ENCODE results near the gene TRANK1. TPM values are rescaled to one million over a fixed set of nuclear protein-coding genes. Genes with fewer than 3 reads are reported as not detected.
A peak's percentile ranks its signal among the peaks of the same experiment; 100 is the strongest.

TRANK1 gene
- total and polyA plus RNA-seq, 2 donors: 6.8 to 19.0 TPM

DNA sequence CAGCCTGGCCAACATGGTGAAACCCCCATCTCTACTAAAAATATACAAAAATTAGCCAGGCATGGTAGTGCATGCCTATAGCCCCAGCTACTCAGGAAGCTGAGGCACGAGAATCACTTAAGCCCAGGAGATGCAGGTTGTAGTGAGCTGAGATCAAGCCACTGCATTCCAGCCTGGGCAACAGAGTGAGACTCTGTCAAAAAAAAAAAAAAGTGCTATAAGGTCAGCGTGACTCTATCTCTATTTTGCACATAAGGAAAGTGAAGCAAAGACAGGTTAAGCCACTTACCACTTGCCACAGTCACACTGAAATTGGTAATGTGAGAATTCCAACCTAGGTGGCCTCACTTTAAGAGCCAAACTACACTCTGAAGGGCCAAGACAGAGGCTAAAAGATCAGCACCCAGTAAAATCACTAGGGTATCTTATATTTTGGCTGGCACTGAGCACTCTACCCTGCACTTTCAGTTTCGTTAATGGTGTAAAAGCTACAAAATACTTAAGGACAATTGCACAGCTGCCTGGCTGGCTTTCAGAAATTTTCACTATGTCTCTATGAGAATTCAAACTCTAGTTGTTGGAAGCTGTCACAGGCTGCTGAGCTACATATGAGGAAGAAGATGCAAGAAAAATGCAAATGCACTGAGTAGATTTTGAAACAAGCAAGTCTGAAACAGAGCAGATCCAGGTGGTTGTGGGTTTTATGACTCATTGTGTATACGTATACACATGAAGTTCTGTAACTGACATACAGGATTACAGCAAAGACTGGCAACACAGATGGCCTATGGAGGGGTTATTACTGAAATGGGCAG, 32.7 kb downstream of the TRANK1 start:
- Histone ChIP-seq H3K27ac (ENCODE audit: low read depth in 1 of 2, low read length in 1 of 2) (peak overlapping the region; percentile 93 to 97), H3K4me3 (ENCODE audit: low read length in 2 of 2) (peak overlapping the region in 1 of 2 donors; percentile 19)
- peak in 7 of 9 donors; percentile 62 to 91 (median 74) for DNase-seq (ENCODE audit: low read depth in 6 of 9, low spot score in 9 of 9)

GRCh38 chr3:36909666-36910065, 35.2 kb downstream of the TRANK1 start:
- no peak for DNase-seq (ENCODE audit: low read depth in 6 of 9, low spot score in 9 of 9)
- Histone ChIP-seq H3K27ac (ENCODE audit: low read depth in 1 of 2, low read length in 1 of 2) (no peak overlapping the region), H3K4me3 (ENCODE audit: low read length in 2 of 2) (no peak overlapping the region), H3K36me3 (ENCODE audit: control insufficient read depth in 2 of 2, insufficient read depth in 2 of 2, low read length in 1 of 2) (peaks cover 2 to 7% of the 10 kb centered on the region in 2 donors), H3K27me3 (ENCODE audit: control insufficient read depth in 2 of 2, insufficient read depth in 1 of 2, low read length in 1 of 2) (no peaks in the 10 kb centered on the region), H3K9me3 (ENCODE audit: control insufficient read depth in 2 of 2, insufficient read depth in 1 of 2, low read length in 1 of 2) (no peaks in the 10 kb centered on the region), H3K4me1 (ENCODE audit: control insufficient read depth in 2 of 2, insufficient read depth in 2 of 2, low read length in 2 of 2) (peaks cover 36 to 61% of the 10 kb centered on the region in 2 donors)
- 98% methylated on average over 1 of the region's 1 CpG for WGBS

More for the DNA sequence above, 32.7 kb downstream of the TRANK1 start:
- peaks cover 21 to 41% of the 10 kb centered on the region in 2 donors for H3K4me1 ChIP-seq (ENCODE audit: control insufficient read depth in 2 of 2, insufficient read depth in 2 of 2, low read length in 2 of 2)
- H3K27me3 ChIP-seq (ENCODE audit: control insufficient read depth in 2 of 2, insufficient read depth in 1 of 2, low read length in 1 of 2): no peaks in the 10 kb centered on the region
- H3K9me3 ChIP-seq (ENCODE audit: control insufficient read depth in 2 of 2, insufficient read depth in 1 of 2, low read length in 1 of 2): no peaks in the 10 kb centered on the region
- WGBS: 22% methylated on average over 4 of the region's 4 CpGs
- H3K36me3 ChIP-seq (ENCODE audit: control insufficient read depth in 2 of 2, insufficient read depth in 2 of 2, low read length in 1 of 2): no peaks in the 10 kb centered on the region

DNA sequence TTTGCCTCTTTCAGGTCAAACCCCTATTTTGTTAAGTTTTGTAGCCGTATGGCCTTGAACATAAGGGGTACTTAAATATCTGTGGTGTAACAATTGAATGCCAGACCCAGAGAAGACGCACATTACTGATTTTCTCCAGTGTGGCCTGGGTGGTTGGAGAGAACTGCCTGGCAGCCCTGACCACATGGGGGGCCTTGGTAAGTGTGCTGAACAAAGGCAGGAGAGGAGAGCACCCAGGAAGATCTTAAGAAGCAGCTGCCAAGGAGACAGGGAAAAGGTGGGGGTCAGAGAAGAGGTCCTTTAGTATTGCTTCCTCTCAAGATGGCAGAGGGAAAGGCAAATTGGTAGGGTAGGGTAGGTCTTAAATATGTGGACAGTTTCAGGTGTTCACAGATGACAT, 35.7 kb downstream of the TRANK1 start:
- Histone ChIP-seq H3K4me3 (ENCODE audit: low read length in 2 of 2) (no peak overlapping the region), H3K4me1 (ENCODE audit: control insufficient read depth in 2 of 2, insufficient read depth in 2 of 2, low read length in 2 of 2) (peaks cover 36 to 61% of the 10 kb centered on the region in 2 donors), H3K9me3 (ENCODE audit: control insufficient read depth in 2 of 2, insufficient read depth in 1 of 2, low read length in 1 of 2) (no peaks in the 10 kb centered on the region), H3K27ac (ENCODE audit: low read depth in 1 of 2, low read length in 1 of 2) (peak overlapping the region in 1 of 2 donors; percentile 81), H3K27me3 (ENCODE audit: control insufficient read depth in 2 of 2, insufficient read depth in 1 of 2, low read length in 1 of 2) (no peaks in the 10 kb centered on the region), H3K36me3 (ENCODE audit: control insufficient read depth in 2 of 2, insufficient read depth in 2 of 2, low read length in 1 of 2) (peaks cover 2 to 7% of the 10 kb centered on the region in 2 donors)
- no peak for DNase-seq (ENCODE audit: low read depth in 6 of 9, low spot score in 9 of 9)
- 97% methylated on average over 2 of the region's 2 CpGs for WGBS

- Histone ChIP-seq H3K9me3 (ENCODE audit: control insufficient read depth in 2 of 2, insufficient read depth in 1 of 2, low read length in 1 of 2) (no peaks in the 10 kb centered on the region), H3K4me3 (ENCODE audit: low read length in 2 of 2) (peak overlapping the region; percentile 64 to 88), H3K36me3 (ENCODE audit: control insufficient read depth in 2 of 2, insufficient read depth in 2 of 2, low read length in 1 of 2) (peaks cover 2 to 7% of the 10 kb centered on the region in 2 donors), H3K4me1 (ENCODE audit: control insufficient read depth in 2 of 2, insufficient read depth in 2 of 2, low read length in 2 of 2) (peaks cover 36 to 62% of the 10 kb centered on the region in 2 donors), H3K27me3 (ENCODE audit: control insufficient read depth in 2 of 2, insufficient read depth in 1 of 2, low read length in 1 of 2) (no peaks in the 10 kb centered on the region), H3K27ac (ENCODE audit: low read depth in 1 of 2, low read length in 1 of 2) (peak overlapping the region; percentile 80 to 81)
- DNase-seq (ENCODE audit: low read depth in 6 of 9, low spot score in 9 of 9): no peak
- WGBS: 95% methylated on average over 1 of the region's 1 CpG
Observed at GRCh38 chr3:36908647-36909180, 36.1 kb downstream of the TRANK1 start.

DNA sequence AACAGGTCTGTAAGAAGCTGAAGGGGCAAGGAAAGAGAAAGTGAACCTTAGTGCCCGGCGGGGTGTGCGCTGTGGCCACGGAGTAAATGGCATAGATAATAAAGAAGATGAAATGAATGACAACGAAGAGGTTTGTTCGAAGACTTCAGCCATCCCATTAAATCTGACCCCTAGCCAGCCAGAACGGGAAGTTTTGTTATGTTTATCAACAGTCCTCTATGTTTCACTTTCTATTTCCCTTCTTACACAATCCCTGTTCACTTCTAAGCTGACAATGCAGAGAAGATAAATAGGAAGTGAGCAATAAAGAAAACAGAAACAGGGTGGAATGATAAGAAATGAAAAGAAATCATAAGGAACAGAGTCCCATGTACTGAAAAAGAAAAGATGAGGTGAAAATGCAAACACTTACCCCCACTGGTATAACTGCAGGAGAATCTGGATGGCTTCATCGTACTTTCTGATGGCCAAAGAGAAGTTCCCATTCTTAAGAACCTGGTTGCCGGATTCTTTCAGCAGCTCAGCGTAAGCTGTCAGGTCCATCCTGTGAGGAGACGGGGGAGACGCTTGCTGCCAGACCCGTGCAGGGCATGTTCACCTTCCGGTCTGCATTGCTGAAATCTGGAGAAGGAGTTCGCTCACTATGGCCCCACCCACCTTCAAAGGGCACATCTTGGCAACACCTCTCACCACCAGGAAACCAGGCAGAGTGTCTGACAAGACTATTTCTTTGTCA, 36.8 kb downstream of the TRANK1 start:
- Histone ChIP-seq H3K27me3 (ENCODE audit: control insufficient read depth in 2 of 2, insufficient read depth in 1 of 2, low read length in 1 of 2) (no peaks in the 10 kb centered on the region), H3K36me3 (ENCODE audit: control insufficient read depth in 2 of 2, insufficient read depth in 2 of 2, low read length in 1 of 2) (peaks cover 2 to 8% of the 10 kb centered on the region in 2 donors), H3K9me3 (ENCODE audit: control insufficient read depth in 2 of 2, insufficient read depth in 1 of 2, low read length in 1 of 2) (no peaks in the 10 kb centered on the region), H3K27ac (ENCODE audit: low read depth in 1 of 2, low read length in 1 of 2) (peak overlapping the region; percentile 80 to 81), H3K4me3 (ENCODE audit: low read length in 2 of 2) (peak overlapping the region; percentile 64 to 88), H3K4me1 (ENCODE audit: control insufficient read depth in 2 of 2, insufficient read depth in 2 of 2, low read length in 2 of 2) (peaks cover 40 to 62% of the 10 kb centered on the region in 2 donors)
- peak in 5 of 9 donors; percentile 52 to 83 (median 64) for DNase-seq (ENCODE audit: low read depth in 6 of 9, low spot score in 9 of 9)
- WGBS: 1% methylated on average over 15 of the region's 15 CpGs

- Histone ChIP-seq H3K9me3 (ENCODE audit: control insufficient read depth in 2 of 2, insufficient read depth in 1 of 2, low read length in 1 of 2) (no peaks in the 10 kb centered on the region), H3K4me1 (ENCODE audit: control insufficient read depth in 2 of 2, insufficient read depth in 2 of 2, low read length in 2 of 2) (peaks cover 28 to 54% of the 10 kb centered on the region in 2 donors), H3K27ac (ENCODE audit: low read depth in 1 of 2, low read length in 1 of 2) (peak overlapping the region; percentile 33 to 74), H3K27me3 (ENCODE audit: control insufficient read depth in 2 of 2, insufficient read depth in 1 of 2, low read length in 1 of 2) (no peaks in the 10 kb centered on the region), H3K4me3 (ENCODE audit: low read length in 2 of 2) (peak overlapping the region in 1 of 2 donors; percentile 22), H3K36me3 (ENCODE audit: control insufficient read depth in 2 of 2, insufficient read depth in 2 of 2, low read length in 1 of 2) (peaks cover 14 to 15% of the 10 kb centered on the region in 2 donors)
- WGBS: 7% methylated on average over 2 of the region's 2 CpGs
- peak in 4 of 9 donors; percentile 31 to 72 (median 36) for DNase-seq (ENCODE audit: low read depth in 6 of 9, low spot score in 9 of 9)
Observed at GRCh38 chr3:36906504-36907149, 38.2 kb downstream of the TRANK1 start.

DNA sequence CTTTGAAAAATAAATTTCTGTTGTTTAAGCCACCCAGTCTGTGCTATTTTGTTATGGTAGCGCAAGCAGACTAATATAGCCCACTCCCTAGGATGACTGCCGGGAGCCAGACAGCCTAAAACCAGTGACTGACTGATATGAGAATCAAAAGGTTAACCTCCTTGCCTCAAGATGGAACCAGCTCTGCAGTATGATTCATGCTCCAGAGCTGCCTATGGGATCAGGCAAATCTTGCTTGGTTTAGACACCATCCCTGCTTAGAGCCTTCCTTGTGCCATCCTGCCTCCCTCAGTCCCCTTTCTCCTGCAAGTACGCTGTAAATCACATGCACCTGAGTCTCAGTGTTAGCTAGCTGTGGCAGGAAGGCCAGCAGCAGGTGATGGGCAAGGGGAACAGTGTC, 39.3 kb downstream of the TRANK1 start:
- no peak for DNase-seq (ENCODE audit: low read depth in 6 of 9, low spot score in 9 of 9)
- H3K27ac ChIP-seq (ENCODE audit: low read depth in 1 of 2, low read length in 1 of 2): peak overlapping the region; percentile 4 to 36
- WGBS: 97% methylated on average over 3 of the region's 3 CpGs

GRCh38 chr3:36904641-36905040, 40.2 kb downstream of the TRANK1 start:
- Histone ChIP-seq H3K4me1 (ENCODE audit: control insufficient read depth in 2 of 2, insufficient read depth in 2 of 2, low read length in 2 of 2) (peaks cover 28 to 64% of the 10 kb centered on the region in 2 donors), H3K27ac (ENCODE audit: low read depth in 1 of 2, low read length in 1 of 2) (no peak overlapping the region), H3K36me3 (ENCODE audit: control insufficient read depth in 2 of 2, insufficient read depth in 2 of 2, low read length in 1 of 2) (peaks cover 21 to 24% of the 10 kb centered on the region in 2 donors), H3K9me3 (ENCODE audit: control insufficient read depth in 2 of 2, insufficient read depth in 1 of 2, low read length in 1 of 2) (no peaks in the 10 kb centered on the region), H3K4me3 (ENCODE audit: low read length in 2 of 2) (no peak overlapping the region), H3K27me3 (ENCODE audit: control insufficient read depth in 2 of 2, insufficient read depth in 1 of 2, low read length in 1 of 2) (no peaks in the 10 kb centered on the region)
- DNase-seq (ENCODE audit: low read depth in 6 of 9, low spot score in 9 of 9): no peak
- 88% methylated on average over 3 of the region's 3 CpGs for WGBS

More for the DNA sequence above, 39.3 kb downstream of the TRANK1 start:
- Histone ChIP-seq H3K27me3 (ENCODE audit: control insufficient read depth in 2 of 2, insufficient read depth in 1 of 2, low read length in 1 of 2) (no peaks in the 10 kb centered on the region), H3K4me3 (ENCODE audit: low read length in 2 of 2) (no peak overlapping the region), H3K36me3 (ENCODE audit: control insufficient read depth in 2 of 2, insufficient read depth in 2 of 2, low read length in 1 of 2) (peaks cover 18 to 20% of the 10 kb centered on the region in 2 donors), H3K4me1 (ENCODE audit: control insufficient read depth in 2 of 2, insufficient read depth in 2 of 2, low read length in 2 of 2) (peaks cover 28 to 62% of the 10 kb centered on the region in 2 donors), H3K9me3 (ENCODE audit: control insufficient read depth in 2 of 2, insufficient read depth in 1 of 2, low read length in 1 of 2) (no peaks in the 10 kb centered on the region)
